Spleen (tissue), 11 donors: ENCODE measurements around the gene CNKSR3. TPM values are rescaled to one million over a fixed set of nuclear protein-coding genes. Genes with fewer than 3 reads are reported as not detected.

ENCODE experiments used
- DNase-seq: peaks from one replicate; pipeline ENCODE4 v3.0.0-alpha.2; 2020
- H3K27ac ChIP-seq, 8 donors: fragments of 200-600 bp; sonication (generic) in 7 of 8; 1 replicate in 4 of 8; 2 replicates in 4 of 8; pipeline versions ENCODE4 v1.5.0 to v1.8.0; 2016 to 2021; ENCODE audit warnings: inconsistent platforms in 4 of 8, mild to moderate bottlenecking in 4 of 8, moderate library complexity in 1 of 8
- H3K27me3 ChIP-seq, 7 donors: fragments of 200-600 bp; sonication (generic) in 6 of 7; replicated peaks in 1 of 7; 1 replicate in 4 of 7; 2 replicates in 3 of 7; pipeline versions ENCODE4 v1.5.0 to v1.8.0; 2016 to 2021; ENCODE audit warnings: inconsistent platforms in 3 of 7, mild to moderate bottlenecking in 1 of 7
- H3K36me3 ChIP-seq, 6 donors: fragments of 200-600 bp; sonication (generic) in 5 of 6; 1 replicate in 4 of 6; 2 replicates in 2 of 6; pipeline versions ENCODE4 v1.5.0 to v1.8.0; 2016 to 2021; ENCODE audit warnings: inconsistent platforms in 2 of 6
- H3K4me1 ChIP-seq, 6 donors: fragments of 200-600 bp; sonication (generic) in 5 of 6; 1 replicate in 3 of 6; 2 replicates in 3 of 6; pipeline versions ENCODE4 v1.5.0 to v1.8.0; 2016 to 2021; ENCODE audit warnings: inconsistent platforms in 3 of 6
- H3K4me3 ChIP-seq, 8 donors: fragments of 200-600 bp; sonication (generic) in 7 of 8; 1 replicate in 4 of 8; 2 replicates in 4 of 8; pipeline versions ENCODE4 v1.5.0 to v1.8.0; 2016 to 2021; ENCODE audit warnings: inconsistent platforms in 4 of 8, mild to moderate bottlenecking in 4 of 8, moderate library complexity in 2 of 8
- H3K9me3 ChIP-seq, 8 donors: fragments of 200-600 bp; sonication (generic) in 7 of 8; 1 replicate in 4 of 8; 2 replicates in 4 of 8; pipeline versions ENCODE4 v1.5.0 to v1.8.0; 2016 to 2021; ENCODE audit warnings: inconsistent platforms in 4 of 8
- CTCF ChIP-seq, 11 experiments: fragments of 200-600 bp in 7 of 11; fragments of 450-650 bp in 4 of 11; sonication (generic) in 4 of 11; IDR thresholded peaks in 8 of 11; conservative IDR thresholded peaks in 3 of 11; 1 replicate in 7 of 11; 2 replicates in 4 of 11; pipeline versions ENCODE4 v1.4.0 to v1.8.0; 2016 to 2021; ENCODE audit warnings: antibody characterized with exemption in 11 of 11, inconsistent platforms in 4 of 11, mild to moderate bottlenecking in 1 of 11
- POLR2A ChIP-seq, 3 donors: fragments of 450-650 bp; IDR thresholded peaks; one replicate each; pipeline ENCODE4 v1.5.1; 2017; ENCODE audit warnings: antibody characterized with exemption in 3 of 3, mild to moderate bottlenecking in 1 of 3
- POLR2AphosphoS5 ChIP-seq, 3 donors: sonication (generic); formaldehyde crosslinking; IDR thresholded peaks; one replicate each; pipeline ENCODE4 v1.5.1; 2017; ENCODE audit warnings: antibody characterized with exemption in 3 of 3
- WGBS, 5 donors: extraction: QIAGEN DNeasy Blood & Tissue Kit in 3 of 5; methylation state at CpG; one replicate each; pipeline versions ENCODE4 v1.1.5 to v1.1.7; 2013 to 2018; 5-methylcytosine and 5-hydroxymethylcytosine counted together
- intact Hi-C: fragments of 100-400 bp; cut with DNase I; formaldehyde crosslinking; loops from one replicate; pipeline ENCODE4 v1.15.0; 2023; ENCODE audit warnings: low total_unique reads
- polyA plus RNA-seq, 3 donors: library from polyadenylated mRNA; stranded (reverse); fragments of 200-250 nt; gene quantifications; one replicate each; pipeline ENCODE4 v1.2.1, GENCODE V29; 2013
- total RNA-seq, 7 donors: library from RNA; depleted of rRNA in 3 of 7; stranded (reverse); fragments of >200 nt in 3 of 7; fragmentation: NEBNext Ultra II Directional in 4 of 7; extraction: Animal tissue kit (Norgen Biotek cat#: 25700) in 4 of 7; gene quantifications; one replicate each; pipeline versions ENCODE4 v1.1.0 to v1.2.1, GENCODE V29; 2016 to 2021
- donor health status: healthy with polysubstance abuse.
- donor health status: DM: no; HTN: no; CAD: no; lungs with moderate emphysema.
- donor health status: DM: no; HTN: no; CAD: no.
- donor health status: Bipolar disorder and iron deficiency.
- donor health status: healthy.
- donor health status: DM: no; HTN: no; CAD: no.
- donor health status: DM: yes; HTN: yes; CAD: no.

CNKSR3 gene
- total and polyA plus RNA-seq, 10 donors, result 1.7 to 45.0 (median 18.0) TPM

DNA sequence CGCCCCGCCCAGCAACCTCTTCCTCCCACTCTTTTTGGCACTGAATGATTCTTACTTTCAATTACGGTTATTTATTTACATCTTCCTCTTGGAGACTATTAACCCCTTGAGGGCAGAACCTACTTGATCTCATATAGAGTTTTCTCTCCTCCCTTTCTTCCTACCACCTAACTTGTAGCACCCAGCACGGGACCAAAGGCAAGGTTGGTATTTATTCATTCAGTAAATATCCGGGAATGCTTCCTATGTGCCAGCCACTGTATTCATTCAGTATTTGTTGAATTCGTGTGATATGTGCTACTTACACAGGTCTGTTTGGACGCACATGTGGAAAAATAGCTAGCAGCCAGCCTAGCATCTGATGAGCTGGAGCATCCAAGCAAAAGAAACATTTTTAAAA is 1.3 kb upstream of the CNKSR3 start:
- H3K9me3 ChIP-seq, result no peaks in the 10 kb centered on the region
- TF ChIP-seq CTCF (IDR thresholded peaks at IDR 0.05 in 8 of 11, conservative IDR thresholded peaks at IDR 0.05 in 3 of 11) (no peak), POLR2A (IDR thresholded peaks at IDR 0.05) (no peak), POLR2AphosphoS5 (IDR thresholded peaks at IDR 0.05) (no peak)
- peak overlapping the region in 6 of 8 donors; percentile 44 to 88 (median 74) for H3K27ac ChIP-seq
- H3K4me3 ChIP-seq, result peak overlapping the region in 1 of 8 donors; percentile 84
- peaks cover 5 to 49% (median 29%) of the 10 kb centered on the region in 6 donors for H3K4me1 ChIP-seq
- intact Hi-C loops, result no loop called here
- peaks cover 0 to 46% (median 9%) of the 10 kb centered on the region in 7 donors for H3K27me3 ChIP-seq
- H3K36me3 ChIP-seq, result no peaks in the 10 kb centered on the region
- DNase-seq, result no peak
- WGBS, 5 donors, result 42 to 56% (median 49%) methylated on average over 7 of the region's 7 CpGs

DNA sequence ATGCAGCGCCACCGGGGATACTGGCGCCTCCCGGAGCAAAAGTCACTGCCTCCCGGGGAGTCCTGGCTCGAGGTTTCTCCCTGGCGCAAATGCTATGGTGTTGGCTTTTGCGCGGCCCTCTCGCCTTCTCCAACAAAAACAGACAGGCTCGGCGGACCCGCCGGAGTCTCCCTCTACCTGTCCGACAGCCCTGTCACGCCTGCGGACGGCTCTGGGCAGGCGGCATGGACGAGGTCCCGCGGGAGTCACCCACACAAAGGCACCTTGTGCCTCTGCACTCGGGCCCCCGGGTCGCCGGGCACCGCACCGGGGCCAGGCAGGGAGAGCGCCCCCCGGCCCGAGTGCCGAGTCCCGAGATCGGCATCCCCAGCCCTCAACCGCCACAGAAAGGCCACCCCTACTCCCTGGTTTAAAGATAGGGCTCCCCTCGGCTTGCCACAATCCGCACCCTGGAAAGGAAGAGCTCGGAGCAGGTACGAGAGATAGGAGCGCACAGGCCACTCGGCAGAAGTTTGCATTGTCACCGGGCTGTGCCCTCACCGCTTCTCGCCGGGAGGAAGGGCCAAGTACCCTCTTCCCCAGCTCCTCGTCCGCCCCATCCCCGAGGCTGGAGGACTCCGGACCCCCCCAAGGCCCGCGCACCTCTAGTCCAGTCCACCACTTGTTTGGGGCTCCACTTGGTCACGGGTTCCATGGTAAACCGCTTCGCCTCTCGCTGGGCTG is 903 bp downstream of the CNKSR3 start:
- WGBS, 5 donors, result 0 to 2% (median 1%) methylated on average over 11 to 55 of the region's 55 CpGs
- peak; percentile 70 for DNase-seq
- Histone ChIP-seq H3K27ac (peak overlapping the region; percentile 63 to 92 (median 88)), H3K27me3 (peaks cover 0 to 46% (median 9%) of the 10 kb centered on the region in 7 donors), H3K4me3 (peak overlapping the region; percentile 59 to 84 (median 65)), H3K36me3 (no peaks in the 10 kb centered on the region), H3K9me3 (no peaks in the 10 kb centered on the region), H3K4me1 (peaks cover 5 to 52% (median 32%) of the 10 kb centered on the region in 6 donors)
- intact Hi-C loops, result no loop called here
- TF ChIP-seq CTCF (IDR thresholded peaks at IDR 0.05 in 8 of 11, conservative IDR thresholded peaks at IDR 0.05 in 3 of 11) (peak in 1 of 11 experiments; percentile 5), POLR2AphosphoS5 (IDR thresholded peaks at IDR 0.05) (peak in 1 of 3 donors; percentile 3), POLR2A (IDR thresholded peaks at IDR 0.05) (no peak)

GRCh38 chr6:154508573-154509375 is 1.7 kb downstream of the CNKSR3 start:
- peaks cover 5 to 56% (median 32%) of the 10 kb centered on the region in 6 donors for H3K4me1 ChIP-seq
- no peaks in the 10 kb centered on the region for H3K9me3 ChIP-seq
- H3K27me3 ChIP-seq, result peaks cover 0 to 46% (median 9%) of the 10 kb centered on the region in 7 donors
- H3K4me3 ChIP-seq, result peak overlapping the region; percentile 59 to 84 (median 65)
- no peaks in the 10 kb centered on the region for H3K36me3 ChIP-seq
- WGBS, 5 donors, result 32 to 40% (median 36%) methylated on average over 14 of the region's 14 CpGs
- intact Hi-C loops, result no loop called here
- DNase-seq, result no peak
- TF ChIP-seq POLR2A (IDR thresholded peaks at IDR 0.05) (no peak), CTCF (IDR thresholded peaks at IDR 0.05 in 8 of 11, conservative IDR thresholded peaks at IDR 0.05 in 3 of 11) (no peak), POLR2AphosphoS5 (IDR thresholded peaks at IDR 0.05) (no peak)
- peak overlapping the region in 5 of 8 donors; percentile 81 to 92 (median 88) for H3K27ac ChIP-seq
